Uterus (tissue), 4 donors: ENCODE measurements around the gene ZDHHC18. TPM values are rescaled to one million over a fixed set of nuclear protein-coding genes. Genes with fewer than 3 reads are reported as not detected.

Experiments used
- DNase-seq, 2 donors: peaks; one replicate each; pipeline ENCODE4 v3.0.0-alpha.2; 2019 to 2020
- H3K27ac ChIP-seq, 2 donors: fragments of 200-600 bp; sonication (generic); 1 replicate in 1 of 2; 2 replicates in 1 of 2; pipeline ENCODE4 v1.5.1; 2016 to 2018
- H3K27me3 ChIP-seq, 2 donors: fragments of 200-600 bp; sonication (generic); one replicate each; pipeline ENCODE4 v1.5.1; 2018 to 2019; ENCODE audit warnings: control low read depth in 1 of 2
- H3K36me3 ChIP-seq, 2 donors: fragments of 200-600 bp; sonication (generic); one replicate each; pipeline ENCODE4 v1.5.1; 2019; ENCODE audit warnings: control low read depth in 1 of 2
- H3K4me1 ChIP-seq, 2 donors: fragments of 200-600 bp; sonication (generic); one replicate each; pipeline ENCODE4 v1.5.1; 2018 to 2019; ENCODE audit warnings: control low read depth in 1 of 2
- H3K4me3 ChIP-seq, 2 donors: fragments of 200-600 bp; sonication (generic); 1 replicate in 1 of 2; 2 replicates in 1 of 2; pipeline ENCODE4 v1.5.1; 2018 to 2019; ENCODE audit warnings: mild to moderate bottlenecking in 1 of 2
- H3K9me3 ChIP-seq, 2 donors: fragments of 200-600 bp; sonication (generic); one replicate each; pipeline ENCODE4 v1.5.1; 2019; ENCODE audit warnings: control low read depth in 1 of 2
- CTCF ChIP-seq, 4 experiments: fragments of 200-600 bp in 2 of 4; fragments of 450-650 bp in 2 of 4; sonication (generic) in 2 of 4; IDR thresholded peaks; one replicate each; pipeline ENCODE4 v1.5.1; 2016 to 2019; ENCODE audit warnings: antibody characterized with exemption in 4 of 4, mild to moderate bottlenecking in 2 of 4, moderate library complexity in 1 of 4
- POLR2A ChIP-seq, 2 donors: fragments of 450-650 bp; IDR thresholded peaks; one replicate each; pipeline ENCODE4 v1.6.1; 2016; ENCODE audit warnings: antibody characterized with exemption in 2 of 2, mild to moderate bottlenecking in 1 of 2, moderate library complexity in 1 of 2
- intact Hi-C: fragments of 100-400 bp; cut with DNase I; formaldehyde crosslinking; loops from one replicate; pipeline ENCODE4 v1.15.1; 2023; ENCODE audit warnings: low total_unique reads
- total RNA-seq, 4 donors: library from RNA; depleted of rRNA in 3 of 4; stranded (reverse); fragments of >200 nt in 3 of 4; gene quantifications; one replicate each; pipeline versions ENCODE4 v1.1.0 to v1.2.4, GENCODE V29; 2014 to 2023
- donor health status: DM: yes; HTN: yes; CAD: no.

Gene ZDHHC18
- total RNA-seq, 4 donors from 2014 or later, result 1.2 to 19.8 (median 8.0) TPM

GRCh38 chr1:26854906-26855305, 28.4 kb downstream of the ZDHHC18 start:
- no peaks in the 10 kb centered on the region for H3K36me3 ChIP-seq
- H3K4me1 ChIP-seq, result no peaks in the 10 kb centered on the region
- H3K27ac ChIP-seq, result no peak overlapping the region
- no peak overlapping the region for H3K4me3 ChIP-seq
- TF ChIP-seq CTCF (IDR thresholded peaks at IDR 0.05), result no peak
- TF ChIP-seq POLR2A (IDR thresholded peaks at IDR 0.05), result no peak
- intact Hi-C loops, result no loop called here
- no peaks in the 10 kb centered on the region for H3K9me3 ChIP-seq
- no peak for DNase-seq
- H3K27me3 ChIP-seq, result no peaks in the 10 kb centered on the region

- Histone ChIP-seq H3K27me3 (no peaks in the 10 kb centered on the region), H3K27ac (no peak overlapping the region), H3K9me3 (no peaks in the 10 kb centered on the region), H3K4me3 (no peak overlapping the region), H3K36me3 (no peaks in the 10 kb centered on the region), H3K4me1 (no peaks in the 10 kb centered on the region)
- DNase-seq, result no peak
- TF ChIP-seq POLR2A (IDR thresholded peaks at IDR 0.05) (no peak), CTCF (IDR thresholded peaks at IDR 0.05) (no peak)
- intact Hi-C loops, result no loop called here
Measured at GRCh38 chr1:26855636-26856035, 29.1 kb downstream of the ZDHHC18 start.

GRCh38 chr1:26856181-26856580, 29.7 kb downstream of the ZDHHC18 start:
- no peak for DNase-seq
- no peaks in the 10 kb centered on the region for H3K36me3 ChIP-seq
- no peaks in the 10 kb centered on the region for H3K9me3 ChIP-seq
- no peaks in the 10 kb centered on the region for H3K4me1 ChIP-seq
- intact Hi-C loops, result no loop called here
- H3K27me3 ChIP-seq, result no peaks in the 10 kb centered on the region
- no peak overlapping the region for H3K27ac ChIP-seq
- no peak for TF ChIP-seq CTCF (IDR thresholded peaks at IDR 0.05)
- no peak overlapping the region for H3K4me3 ChIP-seq

- Histone ChIP-seq H3K27me3 (no peaks in the 10 kb centered on the region), H3K36me3 (no peaks in the 10 kb centered on the region), H3K9me3 (no peaks in the 10 kb centered on the region), H3K4me1 (no peaks in the 10 kb centered on the region), H3K27ac (no peak overlapping the region), H3K4me3 (no peak overlapping the region)
- DNase-seq, result no peak
- no peak for TF ChIP-seq POLR2A (IDR thresholded peaks at IDR 0.05)
- TF ChIP-seq CTCF (IDR thresholded peaks at IDR 0.05), result no peak
- intact Hi-C loops, result no loop called here
Measured at GRCh38 chr1:26856604-26857469, 30.3 kb downstream of the ZDHHC18 start.

DNA sequence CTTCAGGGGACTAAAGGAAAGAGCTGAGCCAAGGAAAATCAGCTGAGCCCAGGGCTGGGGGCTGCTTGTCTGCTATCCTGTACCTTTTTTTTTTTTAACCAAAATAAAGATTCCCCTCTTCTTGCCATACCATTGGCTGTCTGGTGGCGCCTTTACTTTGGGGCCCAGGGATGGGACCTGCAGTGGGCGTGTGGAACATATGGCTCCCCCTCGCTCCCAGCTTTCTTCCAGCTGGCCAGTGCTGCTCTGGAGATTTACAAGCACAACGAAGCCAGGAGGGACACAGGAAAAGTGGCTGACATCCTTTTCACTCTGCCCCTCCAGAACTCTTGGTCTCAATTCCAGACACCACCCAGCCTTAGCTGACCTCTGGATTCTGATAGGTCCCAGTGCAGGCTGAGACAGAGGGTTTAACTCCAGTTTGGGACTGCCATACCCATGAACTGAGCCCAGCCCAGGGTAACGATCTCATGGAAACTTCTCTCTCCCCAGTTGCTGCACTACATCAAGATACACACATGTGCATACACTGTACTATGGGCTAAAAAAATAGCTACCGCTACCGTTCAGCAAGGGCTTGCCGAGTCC, 31.1 kb downstream of the ZDHHC18 start:
- no peaks in the 10 kb centered on the region for H3K4me1 ChIP-seq
- H3K27me3 ChIP-seq, result no peaks in the 10 kb centered on the region
- TF ChIP-seq CTCF (IDR thresholded peaks at IDR 0.05), result no peak
- no peak for TF ChIP-seq POLR2A (IDR thresholded peaks at IDR 0.05)
- H3K9me3 ChIP-seq, result no peaks in the 10 kb centered on the region
- H3K4me3 ChIP-seq, result no peak overlapping the region
- no peak for DNase-seq
- no peaks in the 10 kb centered on the region for H3K36me3 ChIP-seq
- intact Hi-C loops, result no loop called here
- H3K27ac ChIP-seq, result peak overlapping the region in 1 of 2 donors; percentile 29
